ENCODE measurements around the gene GARNL3. TPM values are rescaled to one million over a fixed set of nuclear protein-coding genes. Genes with fewer than 3 reads are reported as not detected.

The GARNL3 gene
- total RNA-seq, 1 experiment from 2014 or later = 5.3 TPM

DNA sequence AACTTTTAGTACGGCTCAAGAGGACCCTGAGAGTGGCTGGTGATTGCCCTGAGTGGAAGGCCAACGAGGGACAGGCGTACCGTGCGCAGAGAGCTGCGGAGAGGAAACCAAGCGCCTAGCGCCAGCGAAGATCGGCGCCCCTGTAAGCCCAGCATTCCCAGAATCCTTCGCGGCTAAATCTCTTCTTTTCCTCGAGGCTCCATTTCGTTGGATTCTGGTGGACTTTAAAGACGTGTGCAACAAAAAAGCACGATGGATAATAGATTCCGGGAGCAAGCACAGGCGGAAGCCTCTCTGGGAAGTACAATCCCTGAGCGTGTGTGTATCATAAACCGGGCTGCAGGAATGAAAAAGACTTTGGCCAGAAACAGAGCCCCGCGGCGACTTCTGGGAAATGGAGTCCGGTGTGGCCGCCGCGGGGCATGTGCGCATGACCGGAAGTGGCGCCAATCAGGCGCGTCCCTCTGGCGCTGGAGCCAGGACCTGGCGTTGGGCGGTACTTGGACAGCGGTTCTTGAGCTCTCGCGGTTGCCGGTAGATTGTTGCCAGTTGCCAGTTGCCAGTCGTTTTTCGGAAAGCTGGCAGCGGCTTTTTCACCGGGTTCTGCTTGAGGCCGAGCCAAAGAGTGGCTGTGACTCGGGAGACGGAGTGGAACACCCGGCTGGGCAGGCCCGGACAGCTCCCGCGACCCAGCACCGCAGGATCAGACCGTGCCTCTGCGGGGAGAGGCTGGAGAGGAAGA, 159.5 kb downstream of the GARNL3 start, which contains the start of gene ZNF79:
Gene ZNF79 (plus strand): TSS at position 449 of the 742 bp plus-strand sequence. CDS start 406 bp downstream, outside the sequence.
- peak; percentile 92 for DNase-seq (ENCODE audit: low read depth, low spot score)
- in situ Hi-C loops (cut with HindIII; ENCODE audit: low pct_unique_long_range_greater_than_20kb, low sequenced_read_pairs) = no loop called here

DNA sequence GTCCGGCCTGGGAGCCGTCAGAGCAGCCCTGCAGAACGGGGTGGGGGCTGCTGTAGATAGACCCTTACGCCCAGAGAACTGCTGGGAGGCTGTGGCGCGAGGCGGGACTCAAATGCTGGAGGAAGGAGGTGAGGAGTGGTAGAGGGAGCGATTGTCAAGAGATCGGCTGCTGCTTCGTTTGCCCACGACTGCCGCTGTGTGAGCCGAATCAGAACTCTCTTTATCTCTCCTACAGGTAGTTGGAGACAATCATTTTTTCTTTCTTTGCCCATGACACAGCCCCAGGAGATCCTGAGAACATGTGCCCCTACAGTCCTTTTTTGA, 160.1 kb downstream of the GARNL3 start:
- in situ Hi-C loops (cut with HindIII; ENCODE audit: low pct_unique_long_range_greater_than_20kb, low sequenced_read_pairs) = no loop called here
- DNase-seq (ENCODE audit: low read depth, low spot score) = peak; percentile 37

DNA sequence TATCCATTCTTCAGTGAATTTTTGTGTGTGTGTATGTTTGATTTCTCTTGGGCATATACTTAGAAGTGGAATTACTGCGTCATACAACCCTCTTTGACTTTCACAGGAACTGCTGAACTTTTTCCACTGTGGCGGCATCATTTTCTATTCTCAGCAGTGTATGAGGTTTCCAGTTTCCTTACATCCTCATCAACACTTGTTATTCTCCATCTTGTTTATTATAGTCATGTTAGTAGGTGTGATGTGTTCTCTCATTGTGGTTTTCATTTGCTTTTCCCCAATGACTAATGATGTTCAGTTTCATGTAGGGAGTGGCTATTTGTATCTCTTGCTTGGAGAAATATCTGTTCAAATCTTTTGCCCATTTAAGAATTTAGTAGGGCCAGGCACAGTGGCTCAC, 162.2 kb downstream of the GARNL3 start:
- no peak for DNase-seq (ENCODE audit: low read depth, low spot score)
- in situ Hi-C loops (cut with HindIII; ENCODE audit: low pct_unique_long_range_greater_than_20kb, low sequenced_read_pairs) = no loop called here

DNA sequence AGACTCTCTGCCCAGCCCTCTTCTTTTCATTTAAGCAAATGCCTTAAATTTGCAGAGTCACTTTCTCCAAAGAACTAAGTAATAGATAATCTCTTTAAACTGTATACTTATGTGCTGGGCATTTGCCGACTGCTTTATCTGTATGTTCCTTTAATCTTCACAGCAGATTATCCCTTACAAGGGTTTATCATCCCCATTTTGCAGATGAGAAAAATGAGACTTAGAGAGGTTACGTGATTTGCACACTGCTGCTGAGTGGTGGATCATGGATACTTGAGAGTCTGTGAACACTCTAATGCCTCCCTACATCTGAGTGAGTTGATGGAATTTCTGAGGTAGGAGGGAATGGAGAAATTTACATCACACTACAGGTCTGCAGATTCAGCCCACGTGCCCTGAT, 163.8 kb downstream of the GARNL3 start:
- in situ Hi-C loops (cut with HindIII; ENCODE audit: low pct_unique_long_range_greater_than_20kb, low sequenced_read_pairs) = no loop called here
- DNase-seq (ENCODE audit: low read depth, low spot score) = no peak

DNA sequence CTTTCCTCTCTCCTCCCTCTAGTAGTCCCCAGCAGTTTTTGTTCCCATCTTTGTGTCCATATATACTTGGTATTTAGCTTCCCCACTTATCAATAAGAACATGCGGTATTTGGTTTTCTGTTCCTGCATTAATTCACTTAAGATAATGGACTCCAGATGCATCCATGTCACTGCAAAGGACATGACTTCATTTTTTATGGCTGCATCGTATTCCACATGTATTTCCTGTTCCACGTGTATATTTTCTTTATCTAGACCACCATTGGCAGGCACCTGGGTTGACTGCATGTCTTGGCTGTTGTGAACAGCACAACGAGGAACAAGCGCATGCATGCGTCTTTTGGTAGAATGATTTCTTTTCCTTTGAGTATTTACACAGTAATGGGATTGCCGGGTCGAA, 165.8 kb downstream of the GARNL3 start:
- in situ Hi-C loops (cut with HindIII; ENCODE audit: low pct_unique_long_range_greater_than_20kb, low sequenced_read_pairs) = no loop called here
- no peak for DNase-seq (ENCODE audit: low read depth, low spot score)

DNA sequence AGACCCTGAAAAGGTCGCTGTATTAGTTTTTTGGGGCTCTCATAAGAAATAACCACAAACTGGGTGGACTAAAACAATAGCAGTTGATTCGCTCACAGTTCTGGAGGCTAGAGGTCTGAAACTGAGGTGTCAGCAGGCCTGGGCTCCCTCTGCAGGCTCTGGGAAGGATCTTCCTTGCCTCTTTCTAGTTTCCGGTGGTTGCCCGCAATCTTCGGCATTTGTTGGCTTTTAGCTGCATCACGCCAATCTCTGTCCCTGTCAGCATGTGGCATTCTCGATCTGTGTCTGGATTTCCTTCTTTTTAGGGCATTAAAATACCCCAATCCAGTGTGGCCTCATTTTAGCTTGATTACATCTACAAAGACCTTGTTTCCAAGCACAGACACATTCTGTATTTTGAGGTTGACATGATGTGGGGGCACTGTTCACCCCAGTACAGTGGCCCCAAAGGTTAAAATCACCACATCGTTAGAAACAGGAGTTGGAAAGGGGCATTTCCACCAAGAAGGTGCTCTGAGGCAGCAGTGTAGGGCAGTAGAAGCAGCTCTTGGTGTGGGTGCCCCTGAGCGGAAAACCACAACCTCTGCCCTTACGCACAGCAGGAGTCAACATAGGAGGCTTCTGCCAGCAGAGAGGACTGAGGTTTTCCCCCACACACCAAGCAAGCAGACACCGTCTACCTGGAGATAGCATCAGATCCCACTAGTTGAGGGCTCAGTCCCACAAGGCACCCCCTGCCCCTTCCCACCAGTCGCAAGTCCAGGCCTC, 173.1 kb downstream of the GARNL3 start:
- DNase-seq (ENCODE audit: low read depth, low spot score) = peak; percentile 14
- in situ Hi-C loops (cut with HindIII; ENCODE audit: low pct_unique_long_range_greater_than_20kb, low sequenced_read_pairs) = no loop called here

DNA sequence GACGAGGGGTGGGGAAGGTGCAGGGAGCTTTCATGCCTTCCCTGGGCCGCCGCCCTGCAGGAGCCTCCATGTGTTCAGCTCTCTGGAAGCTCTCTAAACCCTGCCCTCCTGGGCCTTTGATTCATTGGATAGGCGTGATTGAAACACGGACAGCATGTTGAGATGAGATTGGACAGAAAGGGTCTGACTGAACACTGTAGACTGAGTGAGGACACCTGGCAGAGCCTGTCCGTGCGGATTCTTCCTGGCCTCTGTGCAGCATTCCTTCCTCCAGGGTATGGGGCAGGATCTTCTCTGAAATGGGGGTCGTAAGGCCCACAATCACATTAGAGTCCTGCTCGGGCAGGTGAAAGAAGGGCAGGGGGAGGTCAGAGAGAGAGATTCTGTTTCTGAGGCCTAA, 173.8 kb downstream of the GARNL3 start:
- no peak for DNase-seq (ENCODE audit: low read depth, low spot score)
- in situ Hi-C loops (cut with HindIII; ENCODE audit: low pct_unique_long_range_greater_than_20kb, low sequenced_read_pairs) = no loop called here

Other genes with a start within 250 kb of the GARNL3 start
- gene ANGPTL2, start 142.1 kb upstream of the GARNL3 start, total RNA-seq (2014; rRNA removed; shearing (Covaris generic)) = 1.2 and 1.5 TPM in 2 replicates
- 4.4 and 10.3 TPM in 2 replicates for gene SLC2A8, start 132.4 kb downstream of the GARNL3 start, total RNA-seq (2014; rRNA removed; shearing (Covaris generic))
- 13.3 and 14.0 TPM in 2 replicates for gene ZNF79, start 159.6 kb downstream of the GARNL3 start, total RNA-seq (2014; rRNA removed; shearing (Covaris generic))
- 2,311 and 2,500 TPM in 2 replicates for gene RPL12, start 186.6 kb downstream of the GARNL3 start, total RNA-seq (2014; rRNA removed; shearing (Covaris generic))
- gene LRSAM1, start 186.7 kb downstream of the GARNL3 start, total RNA-seq (2014; rRNA removed; shearing (Covaris generic)) = 6.4 and 9.8 TPM in 2 replicates

Data from SK-MEL-5 (cell line).